ENCODE results near the gene MKI67.
"Not testable (repeated sequence)": the region's sequence is repeated elsewhere in the genome, so short reads cannot be mapped to it uniquely, and the experiment has no call there.

DNA sequence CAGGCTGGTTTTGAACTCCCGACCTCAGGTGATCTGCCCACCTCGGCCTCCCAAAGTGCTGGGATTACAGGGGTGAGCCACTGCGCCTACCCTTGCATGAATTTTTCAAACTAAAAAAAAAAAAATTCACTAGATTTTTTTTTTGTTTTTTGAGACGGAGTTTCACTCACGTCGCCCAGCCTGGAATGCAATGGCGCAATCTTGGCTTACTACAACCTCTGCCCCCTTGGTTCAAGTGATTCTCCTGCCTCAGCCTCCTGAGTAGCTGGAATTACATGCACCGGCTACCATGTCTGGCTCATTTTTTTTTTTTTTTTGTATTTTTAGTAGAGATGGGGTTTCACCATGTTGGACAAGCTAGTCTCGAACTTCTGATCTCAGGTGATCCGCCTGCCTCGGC is 12.2 kb upstream of the MKI67 start:
- not testable (repeated sequence) for TF ChIP-seq SMC3 (IDR thresholded peaks at IDR 0.05; ENCODE audit: low read length); CREB1 (IDR thresholded peaks at IDR 0.05); CREB1 (CRISPR knock-in tag; IDR thresholded peaks at IDR 0.05); KDM1A (CRISPR knock-in tag; IDR thresholded peaks at IDR 0.05); ZNF607 (CRISPR knock-in tag; IDR thresholded peaks at IDR 0.05; ENCODE audit: borderline replicate concordance); DPF2 (CRISPR knock-in tag; IDR thresholded peaks at IDR 0.05; ENCODE audit: borderline replicate concordance, low read depth); MAX (IDR thresholded peaks at IDR 0.05); KLF6 (CRISPR knock-in tag; IDR thresholded peaks at IDR 0.05)
